Measurements from ENCODE around the gene TBC1D1. TPM values are rescaled to one million over a fixed set of nuclear protein-coding genes. Genes with fewer than 3 reads are reported as not detected.
A peak's percentile ranks its signal among the peaks of the same experiment; 100 is the strongest.

The TBC1D1 gene
- total and polyA plus RNA-seq, 3 experiments from 2014 or later: 26.7 to 76.1 (median 73.1) TPM

DNA sequence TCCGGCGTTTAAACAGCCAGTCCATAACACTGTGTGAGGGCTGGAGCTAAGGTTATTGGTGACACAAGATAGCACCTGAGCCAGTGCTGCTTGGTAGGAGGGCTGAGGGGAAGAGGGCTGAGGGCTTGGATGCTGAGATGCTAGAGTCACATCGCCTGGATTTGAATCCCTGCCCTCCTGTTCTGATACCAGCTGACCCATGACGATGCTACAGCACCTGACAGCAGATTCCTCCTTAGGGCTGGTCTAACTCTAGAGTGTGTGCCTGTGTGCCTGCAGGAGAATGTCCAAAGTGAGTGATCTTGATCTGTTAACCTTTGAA, 171.9 kb downstream of the TBC1D1 start:
- Mint-ChIP-seq H3K27ac (peak overlapping the region in 1 of 8 donors; percentile 57), H3K4me3 (peak overlapping the region in 1 of 7 donors; percentile 15)
- H3K27me3 ChIP-seq (ENCODE audit: insufficient read depth, low read length, poor library complexity, severe bottlenecking): no peaks in the 10 kb centered on the region

DNA sequence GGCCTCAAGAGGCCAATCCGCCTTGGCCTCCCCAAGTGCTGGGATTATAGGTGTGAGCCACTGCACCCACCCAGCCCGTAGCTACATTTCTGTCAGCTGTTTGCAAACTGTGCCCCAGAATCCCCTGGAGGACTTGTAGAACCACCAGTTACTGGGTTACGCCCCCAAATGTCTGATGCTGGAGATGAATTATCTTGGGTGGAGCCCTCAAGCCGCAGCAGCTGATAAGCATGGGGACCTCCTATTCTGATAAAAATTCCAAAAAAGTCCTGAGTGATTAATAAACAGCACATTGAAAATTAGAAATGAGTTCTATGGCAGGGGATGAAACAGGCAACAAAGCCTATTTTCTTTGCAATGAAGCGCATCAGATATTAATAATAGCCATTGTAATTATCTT, 174.3 kb downstream of the TBC1D1 start:
- H3K27me3 ChIP-seq (ENCODE audit: insufficient read depth, low read length, poor library complexity, severe bottlenecking): no peaks in the 10 kb centered on the region
- H3K9me3 ChIP-seq (ENCODE audit: low read length): no peaks in the 10 kb centered on the region
- no peak overlapping the region for H3K27ac ChIP-seq (ENCODE audit: low read depth, low read length)
- DNase-seq: no peak
- Mint-ChIP-seq H3K27ac (no peak overlapping the region), H3K36me3 (peaks cover 4 to 47% (median 23%) of the 10 kb centered on the region in 3 donors), H3K4me1 (peaks cover 8 to 26% (median 14%) of the 10 kb centered on the region in 3 donors), H3K27me3 (peaks cover 0 to 2% of the 10 kb centered on the region in 2 donors), H3K9me3 (no peaks in the 10 kb centered on the region), H3K4me3 (no peak overlapping the region)
- ChIA-PET POLR2A (interaction anchor here (0.6 kb wide), 1 partner anchor 641 kb away, joined by 5 read pairs; no protein-coding TSS in a partner anchor), CTCF (interaction anchor here (0.7 to 1.1 kb wide), 2 partner anchors 115 to 664 kb away, joined by 3 read pairs; no protein-coding TSS in a partner anchor)
- H3K4me3 ChIP-seq (ENCODE audit: low read length): no peak overlapping the region
- H3K36me3 ChIP-seq (ENCODE audit: insufficient read depth, low read length): peaks cover 7% of the 10 kb centered on the region
- H3K4me1 ChIP-seq (ENCODE audit: insufficient read depth, low read length): no peaks in the 10 kb centered on the region

More for the DNA sequence above, 171.9 kb downstream of the TBC1D1 start:
- H3K36me3 ChIP-seq (ENCODE audit: insufficient read depth, low read length): peaks cover under 1% of the 10 kb centered on the region
- Mint-ChIP-seq H3K9me3 (no peaks in the 10 kb centered on the region), H3K27me3 (peaks cover 0 to 2% of the 10 kb centered on the region in 2 donors), H3K36me3 (peaks cover 0 to 56% (median 16%) of the 10 kb centered on the region in 3 donors), H3K4me1 (peaks cover 8 to 15% (median 14%) of the 10 kb centered on the region in 3 donors)
- H3K4me1 ChIP-seq (ENCODE audit: insufficient read depth, low read length): no peaks in the 10 kb centered on the region
- no peak overlapping the region for H3K27ac ChIP-seq (ENCODE audit: low read depth, low read length)
- no peak overlapping the region for H3K4me3 ChIP-seq (ENCODE audit: low read length)
- CTCF ChIA-PET: interaction anchor here (0.8 to 2.8 kb wide), 9 partner anchors 25 to 720 kb away, joined by 3 to 14 read pairs (median 4); partner anchors contain the start of gene TLR10
- no peak for DNase-seq
- no peaks in the 10 kb centered on the region for H3K9me3 ChIP-seq (ENCODE audit: low read length)
- POLR2A ChIA-PET: interaction anchor here (0.6 to 0.7 kb wide), 2 partner anchors 70 to 114 kb away, joined by 3 read pairs; no protein-coding TSS in a partner anchor

DNA sequence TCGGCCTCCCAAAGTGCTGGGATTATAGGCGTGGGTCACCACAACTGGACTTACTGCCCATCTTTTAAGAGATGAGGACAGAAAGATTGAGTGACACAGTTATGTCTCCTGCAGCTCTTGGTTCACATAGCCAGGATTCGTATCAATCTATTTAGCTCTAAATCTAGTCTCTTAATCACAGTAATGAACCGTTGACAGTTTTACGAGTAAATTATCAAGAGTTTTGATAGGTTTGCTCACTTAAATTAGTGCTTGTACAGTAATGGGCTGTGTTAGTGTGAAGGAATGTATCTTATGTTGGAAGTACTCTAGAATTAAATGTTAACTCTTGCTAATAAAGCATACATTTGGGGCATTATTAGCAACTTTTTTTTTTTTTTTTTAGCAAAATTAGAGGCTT, 175.0 kb downstream of the TBC1D1 start:
- ChIA-PET POLR2A (no interaction called here), CTCF (interaction anchor here (0.7 to 1.1 kb wide), 3 partner anchors 114 to 664 kb away, joined by 3 read pairs; no protein-coding TSS in a partner anchor)
- Histone ChIP-seq H3K27ac (ENCODE audit: low read depth, low read length) (no peak overlapping the region), H3K36me3 (ENCODE audit: insufficient read depth, low read length) (peaks cover 7% of the 10 kb centered on the region), H3K27me3 (ENCODE audit: insufficient read depth, low read length, poor library complexity, severe bottlenecking) (no peaks in the 10 kb centered on the region), H3K9me3 (ENCODE audit: low read length) (no peaks in the 10 kb centered on the region), H3K4me3 (ENCODE audit: low read length) (no peak overlapping the region), H3K4me1 (ENCODE audit: insufficient read depth, low read length) (no peaks in the 10 kb centered on the region)
- Mint-ChIP-seq H3K27ac (no peak overlapping the region), H3K4me1 (peaks cover 8 to 26% (median 14%) of the 10 kb centered on the region in 3 donors), H3K36me3 (peaks cover 4 to 45% (median 21%) of the 10 kb centered on the region in 3 donors), H3K4me3 (no peak overlapping the region), H3K9me3 (no peaks in the 10 kb centered on the region), H3K27me3 (peaks cover 0 to 2% of the 10 kb centered on the region in 2 donors)
- DNase-seq: no peak

DNA sequence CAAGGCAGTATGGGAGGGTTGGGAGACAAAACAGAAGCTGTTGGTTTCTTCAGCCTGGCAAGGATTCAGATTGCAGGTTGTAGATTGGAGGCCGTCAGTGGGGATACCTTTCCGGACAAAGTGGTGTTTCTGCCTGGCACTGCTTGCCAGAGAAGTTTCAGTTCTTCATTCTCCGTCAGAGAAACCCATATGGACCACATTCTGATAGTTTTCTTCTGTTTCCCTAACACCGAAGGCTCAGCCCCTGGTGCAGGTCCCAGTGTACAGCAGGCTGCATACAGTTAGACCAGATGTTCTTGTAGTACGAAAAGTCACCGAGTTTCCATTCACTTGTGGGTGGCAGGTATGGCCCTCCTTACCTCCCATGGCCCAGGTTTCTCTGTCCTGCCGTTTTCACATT, 176.6 kb downstream of the TBC1D1 start:
- Mint-ChIP-seq H3K27me3 (peaks cover 0 to 2% of the 10 kb centered on the region in 2 donors), H3K4me3 (no peak overlapping the region), H3K9me3 (no peaks in the 10 kb centered on the region), H3K4me1 (peaks cover 2 to 15% (median 5%) of the 10 kb centered on the region in 3 donors), H3K27ac (peak overlapping the region in 1 of 8 donors; percentile 17), H3K36me3 (peaks cover 4 to 51% (median 23%) of the 10 kb centered on the region in 3 donors)
- H3K36me3 ChIP-seq (ENCODE audit: insufficient read depth, low read length): peaks cover 7% of the 10 kb centered on the region
- no peaks in the 10 kb centered on the region for H3K4me1 ChIP-seq (ENCODE audit: insufficient read depth, low read length)
- ChIA-PET POLR2A (no interaction called here), CTCF (no interaction called here)
- no peaks in the 10 kb centered on the region for H3K27me3 ChIP-seq (ENCODE audit: insufficient read depth, low read length, poor library complexity, severe bottlenecking)
- H3K4me3 ChIP-seq (ENCODE audit: low read length): no peak overlapping the region
- no peak for DNase-seq
- no peaks in the 10 kb centered on the region for H3K9me3 ChIP-seq (ENCODE audit: low read length)
- H3K27ac ChIP-seq (ENCODE audit: low read depth, low read length): no peak overlapping the region

DNA sequence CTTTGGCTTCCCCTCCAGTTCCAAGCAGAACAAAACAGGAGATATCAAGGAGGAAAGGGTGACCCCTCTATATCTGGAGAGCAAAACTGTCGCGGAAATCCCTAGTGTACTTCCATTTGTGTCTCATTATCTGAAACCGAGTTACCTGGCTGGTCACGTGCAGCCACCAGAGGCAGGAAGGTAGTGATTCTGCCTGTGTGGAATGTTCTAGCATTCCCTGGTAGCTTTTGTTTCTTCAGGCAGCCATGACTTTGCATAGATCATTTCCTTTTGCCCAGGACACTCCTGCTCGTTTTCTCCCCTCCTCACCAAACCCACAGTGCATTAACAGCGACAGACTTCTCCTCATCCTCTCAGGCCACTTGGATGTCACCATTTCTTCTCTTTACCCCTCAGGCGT, 177.2 kb downstream of the TBC1D1 start:
- Histone ChIP-seq H3K36me3 (ENCODE audit: insufficient read depth, low read length) (peaks cover 10% of the 10 kb centered on the region), H3K27ac (ENCODE audit: low read depth, low read length) (no peak overlapping the region), H3K4me3 (ENCODE audit: low read length) (no peak overlapping the region), H3K27me3 (ENCODE audit: insufficient read depth, low read length, poor library complexity, severe bottlenecking) (no peaks in the 10 kb centered on the region), H3K9me3 (ENCODE audit: low read length) (no peaks in the 10 kb centered on the region), H3K4me1 (ENCODE audit: insufficient read depth, low read length) (no peaks in the 10 kb centered on the region)
- Mint-ChIP-seq H3K4me1 (peaks cover 0 to 11% (median 2%) of the 10 kb centered on the region in 3 donors), H3K4me3 (no peak overlapping the region), H3K36me3 (peaks cover 4 to 54% (median 24%) of the 10 kb centered on the region in 3 donors), H3K27ac (peak overlapping the region in 1 of 8 donors; percentile 45), H3K27me3 (peaks cover 0 to under 1% of the 10 kb centered on the region in 2 donors), H3K9me3 (no peaks in the 10 kb centered on the region)
- ChIA-PET POLR2A (no interaction called here), CTCF (interaction anchor here (1.3 to 1.5 kb wide), 2 partner anchors 109 to 662 kb away, joined by 3 to 4 read pairs; no protein-coding TSS in a partner anchor)
- DNase-seq: no peak

DNA sequence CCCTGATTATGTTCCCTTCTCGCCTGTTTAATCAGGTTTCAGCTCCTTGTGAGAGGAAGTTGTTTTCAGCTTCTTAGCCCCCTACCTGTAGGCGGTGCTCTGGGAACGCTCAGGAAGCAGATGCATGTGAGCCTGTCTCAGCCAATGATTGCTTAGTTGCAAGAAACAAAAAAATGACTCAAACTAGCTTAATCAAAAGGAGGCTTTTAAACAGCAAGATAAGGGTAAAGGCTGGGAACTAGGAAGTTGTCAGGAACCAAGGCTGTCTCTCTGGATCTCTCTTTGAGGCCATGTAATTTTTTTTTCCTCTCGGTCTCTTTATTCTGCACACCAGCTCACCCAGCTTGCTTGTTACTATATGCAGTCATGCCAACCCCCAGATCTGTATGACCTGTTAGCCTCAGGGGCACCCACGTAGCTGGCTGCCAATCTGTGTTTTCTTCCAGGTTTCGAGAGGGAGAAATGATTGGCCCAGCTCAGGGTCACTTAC, 178.4 kb downstream of the TBC1D1 start:
- Mint-ChIP-seq H3K9me3 (no peaks in the 10 kb centered on the region), H3K4me1 (peaks cover 0 to 11% (median 2%) of the 10 kb centered on the region in 3 donors), H3K4me3 (no peak overlapping the region), H3K27ac (no peak overlapping the region), H3K27me3 (no peaks in the 10 kb centered on the region), H3K36me3 (peaks cover 8 to 51% (median 20%) of the 10 kb centered on the region in 3 donors)
- Histone ChIP-seq H3K36me3 (ENCODE audit: insufficient read depth, low read length) (peaks cover 10% of the 10 kb centered on the region), H3K4me3 (ENCODE audit: low read length) (no peak overlapping the region), H3K27ac (ENCODE audit: low read depth, low read length) (no peak overlapping the region), H3K9me3 (ENCODE audit: low read length) (no peaks in the 10 kb centered on the region), H3K27me3 (ENCODE audit: insufficient read depth, low read length, poor library complexity, severe bottlenecking) (no peaks in the 10 kb centered on the region), H3K4me1 (ENCODE audit: insufficient read depth, low read length) (no peaks in the 10 kb centered on the region)
- ChIA-PET CTCF (interaction anchor here (0.9 to 1.5 kb wide), 5 partner anchors 21 to 661 kb away, joined by 3 to 6 read pairs (median 3); no protein-coding TSS in a partner anchor), POLR2A (no interaction called here)
- DNase-seq: no peak

DNA sequence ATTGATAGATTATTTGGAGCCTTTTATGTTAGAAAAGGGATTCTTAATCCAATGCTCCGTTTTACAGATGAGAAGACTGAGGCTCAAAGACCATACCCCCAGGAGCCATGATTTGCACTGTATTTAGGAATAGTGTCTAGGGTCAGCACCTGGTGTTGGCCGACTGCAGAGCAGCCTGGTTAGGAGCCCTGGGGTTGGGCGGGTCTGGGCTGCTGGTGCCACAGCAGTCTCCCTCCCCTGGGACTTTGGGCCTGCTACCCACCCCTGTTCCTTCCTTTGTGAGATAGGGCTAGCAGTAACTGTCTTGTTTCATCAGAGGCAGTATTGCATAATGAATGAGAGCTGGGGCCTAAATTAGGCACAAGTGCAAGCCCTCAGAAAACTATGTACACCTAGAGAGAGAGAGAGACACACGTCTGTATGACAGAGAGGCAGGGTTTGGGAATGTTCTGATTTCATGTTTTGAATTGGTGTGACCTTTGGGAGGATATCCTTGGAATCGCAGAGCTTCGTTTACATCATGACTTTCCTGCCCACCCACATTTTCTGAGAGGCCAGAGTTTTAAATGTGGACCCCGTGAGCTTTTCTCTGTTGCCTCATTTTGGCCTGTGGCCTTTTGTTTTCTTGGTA, 181.0 kb downstream of the TBC1D1 start:
- peak overlapping the region in 3 of 8 donors; percentile 61 to 69 (median 69) for H3K27ac Mint-ChIP-seq
- H3K9me3 ChIP-seq (ENCODE audit: low read length): no peaks in the 10 kb centered on the region
- peaks cover 8 to 65% (median 26%) of the 10 kb centered on the region in 3 donors for H3K36me3 Mint-ChIP-seq
- POLR2A ChIA-PET: no interaction called here
- no peak overlapping the region for H3K4me3 Mint-ChIP-seq
- CTCF ChIA-PET: no interaction called here
- H3K9me3 Mint-ChIP-seq: no peaks in the 10 kb centered on the region
- H3K4me1 Mint-ChIP-seq: peaks cover 0 to 11% (median 2%) of the 10 kb centered on the region in 3 donors
- H3K36me3 ChIP-seq (ENCODE audit: insufficient read depth, low read length): peaks cover 10% of the 10 kb centered on the region
- H3K27ac ChIP-seq (ENCODE audit: low read depth, low read length): no peak overlapping the region
- H3K4me3 ChIP-seq (ENCODE audit: low read length): no peak overlapping the region
- H3K4me1 ChIP-seq (ENCODE audit: insufficient read depth, low read length): no peaks in the 10 kb centered on the region
- no peaks in the 10 kb centered on the region for H3K27me3 Mint-ChIP-seq
- no peaks in the 10 kb centered on the region for H3K27me3 ChIP-seq (ENCODE audit: insufficient read depth, low read length, poor library complexity, severe bottlenecking)
- DNase-seq: no peak

DNA sequence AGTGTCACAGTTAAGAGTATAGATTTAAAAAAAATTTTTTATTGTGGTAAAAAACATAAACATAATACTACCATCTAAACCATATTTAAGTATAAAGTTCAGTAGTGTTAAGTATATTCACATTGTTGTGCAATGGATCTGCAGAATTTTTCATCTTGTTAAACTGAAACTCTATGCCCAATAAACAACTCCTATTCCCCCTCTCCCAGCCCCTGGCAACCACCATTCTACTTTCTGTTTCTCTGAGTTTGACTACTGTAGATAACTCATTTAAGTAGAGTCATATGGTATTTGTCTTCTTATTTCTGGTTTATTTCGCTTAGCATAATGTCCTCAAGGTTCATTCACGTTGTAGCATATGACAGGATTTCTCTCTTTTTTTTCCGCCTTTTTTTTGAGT, 181.7 kb downstream of the TBC1D1 start:
- H3K36me3 ChIP-seq (ENCODE audit: insufficient read depth, low read length): peaks cover 10% of the 10 kb centered on the region
- H3K4me1 Mint-ChIP-seq: peaks cover 0 to 11% (median 2%) of the 10 kb centered on the region in 3 donors
- peak overlapping the region in 2 of 8 donors; percentile 28 to 69 for H3K27ac Mint-ChIP-seq

More for the DNA sequence above, 181.7 kb downstream of the TBC1D1 start:
- Histone ChIP-seq H3K4me3 (ENCODE audit: low read length) (no peak overlapping the region), H3K9me3 (ENCODE audit: low read length) (no peaks in the 10 kb centered on the region), H3K27ac (ENCODE audit: low read depth, low read length) (no peak overlapping the region), H3K4me1 (ENCODE audit: insufficient read depth, low read length) (no peaks in the 10 kb centered on the region), H3K27me3 (ENCODE audit: insufficient read depth, low read length, poor library complexity, severe bottlenecking) (no peaks in the 10 kb centered on the region)
- no peak overlapping the region for H3K4me3 Mint-ChIP-seq
- no peak for DNase-seq
- H3K27me3 Mint-ChIP-seq: no peaks in the 10 kb centered on the region
- peaks cover 8 to 63% (median 22%) of the 10 kb centered on the region in 3 donors for H3K36me3 Mint-ChIP-seq
- H3K9me3 Mint-ChIP-seq: no peaks in the 10 kb centered on the region
- ChIA-PET CTCF (no interaction called here), POLR2A (no interaction called here)

Data from CD8-positive, alpha-beta memory T cell (primary cell).